ENCODE results near the gene STK17B. TPM values are rescaled to one million over a fixed set of nuclear protein-coding genes. Genes with fewer than 3 reads are reported as not detected.
A peak's percentile ranks its signal among the peaks of the same experiment; 100 is the strongest.

Gene STK17B
- total and polyA plus RNA-seq, 9 of the 15 experiments (the other 6 are each of a cell fraction or from before 2014, with no cell fraction given), result 2.3 to 17.7 (median 8.5) TPM

DNA sequence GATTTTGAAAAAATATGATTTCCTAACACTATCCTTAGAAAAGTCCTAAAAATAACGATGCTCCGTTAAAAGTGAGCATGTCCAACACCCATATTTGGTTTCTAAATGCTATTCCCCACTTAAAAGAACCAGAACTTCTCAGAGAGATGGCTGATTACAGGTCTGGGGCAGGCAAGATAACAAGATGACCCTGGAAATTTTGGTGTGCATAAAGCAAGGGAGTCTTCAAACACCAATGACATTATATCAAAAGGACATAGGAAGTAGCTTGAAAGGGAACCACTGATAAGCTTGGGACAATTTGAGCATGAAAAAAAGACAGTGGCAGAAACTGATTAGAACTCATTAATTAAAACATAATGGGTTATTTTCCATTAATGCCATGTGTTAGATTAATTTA lies 17.9 kb downstream of the STK17B start (continued):
- TF ChIP-seq ZBTB34 (CRISPR knock-in tag; IDR thresholded peaks at IDR 0.05) (no peak), ASH1L (IDR thresholded peaks at IDR 0.05; ENCODE audit: borderline replicate concordance, low read depth, partially characterized antibody) (no peak), RBM14 (IDR thresholded peaks at IDR 0.05; ENCODE audit: borderline replicate concordance, insufficient read depth, low read depth, low read length) (no peak), HDAC2 (IDR thresholded peaks at IDR 0.05) (0 out of 2 replicates have a peak, but pooled peaks have one; percentile 54), KAT7 (CRISPR knock-in tag; IDR thresholded peaks at IDR 0.05; ENCODE audit: borderline replicate concordance) (no peak), TCF7L2 (IDR thresholded peaks at IDR 0.05; ENCODE audit: low read depth, low read length) (no peak), BCL6 (CRISPR knock-in tag; IDR thresholded peaks at IDR 0.05) (no peak), HNRNPH1 (optimal IDR thresholded peaks at IDR 0.05; ENCODE audit: low read depth, low read length) (no peak), CTBP1 (IDR thresholded peaks at IDR 0.05; ENCODE audit: borderline replicate concordance) (no peak; the same call in 1 of the 2 replicates), SMARCA4 (IDR thresholded peaks at IDR 0.05) (peak; percentile 70), HNRNPL (IDR thresholded peaks at IDR 0.05; ENCODE audit: low read depth, low read length) (no peak), ZMIZ1 (IDR thresholded peaks at IDR 0.05; ENCODE audit: low read depth in 2 of 2, low read length in 2 of 2) (no peak), PURB (CRISPR knock-in tag; IDR thresholded peaks at IDR 0.05; ENCODE audit: low read depth) (no peak), ZNF707 (CRISPR knock-in tag; conservative IDR thresholded peaks at IDR 0.05) (no peak), PRMT5 (CRISPR knock-in tag; IDR thresholded peaks at IDR 0.05) (no peak), ADNP (tag; IDR thresholded peaks at IDR 0.05) (0 out of 2 replicates have a peak, but pooled peaks have one; percentile 43), ZFP1 (CRISPR knock-in tag; IDR thresholded peaks at IDR 0.05) (no peak), NCOA1 (IDR thresholded peaks at IDR 0.05; ENCODE audit: low read depth) (no peak), HDGF (IDR thresholded peaks at IDR 0.05) (no peak), SETDB1 (IDR thresholded peaks at IDR 0.05; ENCODE audit: low read length) (no peak), ZNF175 (CRISPR knock-in tag; IDR thresholded peaks at IDR 0.05; ENCODE audit: low read depth) (no peak), PCBP2 (IDR thresholded peaks at IDR 0.05; ENCODE audit: low read depth, low read length, poor library complexity, severe bottlenecking) (no peak), CBX2 (IDR thresholded peaks at IDR 0.05; ENCODE audit: insufficient read depth, low read length, poor library complexity, severe bottlenecking) (no peak)
- TF ChIP-seq, protein P1, sequence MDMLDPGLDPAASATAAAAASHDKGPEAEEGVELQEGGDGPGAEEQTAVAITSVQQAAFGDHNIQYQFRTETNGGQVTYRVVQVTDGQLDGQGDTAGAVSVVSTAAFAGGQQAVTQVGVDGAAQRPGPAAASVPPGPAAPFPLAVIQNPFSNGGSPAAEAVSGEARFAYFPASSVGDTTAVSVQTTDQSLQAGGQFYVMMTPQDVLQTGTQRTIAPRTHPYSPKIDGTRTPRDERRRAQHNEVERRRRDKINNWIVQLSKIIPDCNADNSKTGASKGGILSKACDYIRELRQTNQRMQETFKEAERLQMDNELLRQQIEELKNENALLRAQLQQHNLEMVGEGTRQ (CRISPR knock-in tag; IDR thresholded peaks at IDR 0.05), result no peak
